EL (cell line): Measurements from ENCODE around the gene SMIM21.
A peak's percentile ranks its signal among the peaks of the same experiment; 100 is the strongest.

Experiments used
- DNase-seq: peaks from one replicate; pipeline ENCODE4 v3.0.0-alpha.2; 2016

Gene SMIM21

GRCh38 chr18:75427603-75428002, at the start of gene SMIM21:
Gene SMIM21, minus strand, starts transcription at chr18:75427703. Its CDS starts 140 bp downstream, at chr18:75427563.
- DNase-seq, result no peak

DNA sequence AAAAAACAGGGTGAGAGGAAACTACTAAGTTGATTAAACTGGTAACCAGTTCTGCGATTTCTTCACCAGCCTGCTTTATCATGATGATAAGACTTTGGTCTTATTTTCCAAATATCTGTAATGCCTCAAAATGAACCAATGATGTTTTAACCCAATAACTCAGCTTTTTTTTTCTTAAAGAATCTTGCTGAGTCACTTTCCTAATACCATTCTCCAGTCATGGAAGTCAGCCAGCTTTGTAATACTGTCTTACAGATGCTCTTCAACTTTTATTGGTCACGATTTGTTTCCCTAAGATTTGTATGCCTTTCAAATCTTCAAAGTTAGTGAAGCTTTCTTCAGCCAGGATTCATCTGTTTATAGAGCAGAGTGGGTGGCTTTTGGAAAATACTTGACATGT, 47.7 kb upstream of the SMIM21 start:
- peak; percentile 86 for DNase-seq

DNA sequence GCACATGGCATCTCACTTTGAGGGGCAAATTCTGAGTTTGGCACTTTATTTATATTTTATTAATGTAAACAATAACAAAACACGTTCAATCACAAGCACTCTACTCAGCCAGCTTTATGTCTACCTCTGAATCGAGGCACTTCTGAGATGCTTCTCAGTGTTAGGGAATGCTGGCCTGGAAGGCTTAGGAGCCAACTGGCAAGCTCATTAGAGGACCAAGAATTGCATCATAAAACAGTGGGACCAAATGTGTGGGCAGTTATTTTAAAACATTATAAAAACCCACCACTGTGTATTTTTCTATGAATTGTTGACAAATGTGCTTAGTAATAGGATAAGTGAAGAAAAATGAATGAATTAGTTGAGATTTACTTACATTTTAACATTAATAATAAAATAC, 46.8 kb upstream of the SMIM21 start:
- no peak for DNase-seq

- no peak for DNase-seq
These were observed 45.8 kb upstream of the SMIM21 start for GRCh38 chr18:75473316-75473715.

GRCh38 chr18:75472906-75473305, 45.4 kb upstream of the SMIM21 start:
- no peak for DNase-seq

- no peak for DNase-seq
These were observed 44.9 kb upstream of the SMIM21 start for GRCh38 chr18:75472396-75472795.

- no peak for DNase-seq
These were observed 44.3 kb upstream of the SMIM21 start for GRCh38 chr18:75471850-75472249.

DNA sequence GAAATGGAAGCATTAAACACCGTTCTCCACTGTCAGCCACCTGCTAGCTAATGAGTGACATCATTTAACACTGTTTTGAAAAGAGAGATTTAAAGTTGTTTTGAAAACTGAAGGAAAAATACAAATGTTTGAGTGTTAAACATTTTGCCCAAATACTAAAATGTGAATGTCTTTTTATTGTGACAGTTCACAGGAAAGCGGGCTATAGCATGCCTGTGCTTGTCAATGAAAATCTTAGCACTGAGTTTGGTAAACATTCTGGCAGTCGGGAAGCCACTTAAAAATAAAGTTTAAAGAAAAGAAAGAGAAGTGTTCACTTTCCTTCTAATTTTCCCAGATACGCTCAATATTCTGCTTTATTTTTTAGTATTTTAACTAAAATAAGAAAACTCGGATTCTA, 40.3 kb upstream of the SMIM21 start:
- DNase-seq, result no peak

GRCh38 chr18:75467281-75467795, 39.8 kb upstream of the SMIM21 start:
- no peak for DNase-seq

DNA sequence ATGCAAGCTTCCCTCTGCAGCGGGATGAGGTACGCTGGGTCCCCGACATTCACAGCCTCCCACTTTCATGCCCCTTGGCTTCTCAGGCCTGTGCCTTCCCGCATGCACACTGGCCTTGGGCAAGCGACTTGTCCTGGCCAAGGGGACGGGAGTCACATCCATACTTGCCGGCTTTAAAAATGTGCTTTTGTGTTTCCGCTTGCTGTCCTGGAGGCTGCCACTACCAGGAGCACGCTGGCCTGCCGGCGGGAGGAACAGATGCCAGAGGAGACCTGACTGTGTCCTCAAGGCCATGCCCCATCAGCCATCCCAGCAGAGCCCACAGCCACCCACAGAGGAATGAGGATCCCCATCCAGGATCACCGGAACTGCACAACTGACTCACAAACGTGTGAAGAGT, 36.9 kb upstream of the SMIM21 start:
- no peak for DNase-seq

GRCh38 chr18:75462178-75462832, 34.8 kb upstream of the SMIM21 start:
- no peak for DNase-seq

DNA sequence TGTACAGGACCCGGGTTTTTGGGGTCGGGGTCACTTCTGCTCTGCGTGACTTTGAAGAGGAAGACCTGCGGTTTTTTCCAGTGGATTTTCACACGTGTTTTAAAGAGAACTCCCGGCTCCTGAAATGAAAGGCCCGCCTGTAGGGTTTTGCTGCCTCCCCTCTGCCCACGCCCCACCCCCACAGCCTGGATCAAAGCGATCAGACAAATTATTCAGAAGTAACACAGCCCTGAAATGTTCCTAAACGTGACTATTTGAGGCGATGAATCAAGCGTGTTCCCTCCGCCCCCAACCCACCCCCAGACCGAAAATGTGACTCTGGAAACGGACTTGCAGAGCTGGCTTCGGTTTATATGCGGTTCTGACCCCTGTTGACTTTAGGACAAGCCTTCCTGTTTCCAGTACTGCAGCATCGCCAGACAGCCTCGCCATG, 28.7 kb upstream of the SMIM21 start:
- no peak for DNase-seq

DNA sequence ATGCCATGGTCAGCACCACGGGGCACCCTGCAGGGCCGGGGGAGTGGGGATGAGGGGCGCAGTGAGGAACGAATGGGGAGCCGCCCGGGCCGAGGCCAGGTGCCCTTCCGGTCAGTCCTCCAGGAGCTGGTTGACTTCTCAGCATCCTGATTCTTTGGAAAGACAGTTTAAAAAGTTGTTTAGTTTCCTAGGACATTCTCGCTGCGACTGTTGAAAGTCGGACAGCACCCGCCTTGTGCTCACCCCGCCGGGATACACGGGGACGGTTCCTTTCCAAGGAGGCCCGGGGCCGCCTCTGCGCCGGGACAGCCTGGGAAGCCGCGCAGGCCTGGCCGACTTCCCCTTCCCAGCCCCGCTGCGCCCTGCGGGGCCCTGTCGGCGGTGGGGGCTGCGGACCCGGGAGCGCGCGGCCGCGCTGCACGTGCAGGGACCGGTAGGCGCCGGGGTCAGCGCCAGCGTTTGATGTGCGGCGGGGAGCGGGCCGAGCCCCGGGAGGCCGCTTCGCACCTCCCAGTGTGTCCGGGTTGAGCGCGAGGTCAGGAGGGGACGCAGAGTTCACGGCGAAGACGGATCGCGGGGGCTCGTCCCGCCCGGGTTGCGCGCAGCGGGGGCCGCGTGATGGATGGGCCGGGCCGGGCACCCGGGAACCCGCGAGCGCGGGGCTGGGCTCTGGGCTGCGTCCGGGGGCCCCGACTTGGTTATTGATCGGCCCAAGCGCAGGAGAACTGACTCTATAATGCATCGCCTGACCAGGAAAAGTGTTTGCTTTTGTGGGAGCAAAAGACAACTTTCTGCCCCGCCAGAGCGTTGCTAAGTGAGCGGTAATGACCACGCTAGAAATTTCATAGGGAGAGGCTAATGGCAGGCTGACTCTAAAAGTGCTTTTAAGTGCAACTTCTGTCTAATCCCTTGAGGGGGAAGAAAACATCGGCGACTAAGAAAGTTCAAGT, 28.0 kb upstream of the SMIM21 start:
- DNase-seq, result peak; percentile 26

GRCh38 chr18:75454022-75454795, 26.7 kb upstream of the SMIM21 start:
- no peak for DNase-seq

GRCh38 chr18:75450906-75451305, 23.4 kb upstream of the SMIM21 start:
- DNase-seq, result no peak

GRCh38 chr18:75441896-75442295, 14.4 kb upstream of the SMIM21 start:
- no peak for DNase-seq

GRCh38 chr18:75439348-75439747, 11.8 kb upstream of the SMIM21 start:
- no peak for DNase-seq

DNA sequence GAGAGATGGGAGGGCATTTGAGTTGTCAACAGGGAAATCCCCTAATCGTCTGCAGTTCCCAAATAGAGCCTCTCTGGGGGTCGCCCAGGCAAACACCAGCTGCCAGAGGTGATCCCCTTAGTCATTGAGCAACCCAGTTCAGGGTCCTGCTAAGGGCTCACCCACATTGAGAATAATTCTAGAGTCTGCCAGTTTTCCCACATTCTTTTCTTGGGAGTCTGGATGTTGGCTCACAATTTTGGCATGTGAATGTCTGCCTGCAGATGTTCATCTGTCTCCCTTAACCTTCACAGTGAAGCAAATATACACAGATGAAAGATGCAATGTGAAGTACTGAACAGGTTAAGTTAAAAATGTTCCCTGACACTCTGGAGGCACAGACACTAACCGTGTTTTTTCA, 11.4 kb upstream of the SMIM21 start:
- peak; percentile 13 for DNase-seq

- DNase-seq, result no peak
These were observed 10.5 kb upstream of the SMIM21 start for GRCh38 chr18:75437979-75438378.

DNA sequence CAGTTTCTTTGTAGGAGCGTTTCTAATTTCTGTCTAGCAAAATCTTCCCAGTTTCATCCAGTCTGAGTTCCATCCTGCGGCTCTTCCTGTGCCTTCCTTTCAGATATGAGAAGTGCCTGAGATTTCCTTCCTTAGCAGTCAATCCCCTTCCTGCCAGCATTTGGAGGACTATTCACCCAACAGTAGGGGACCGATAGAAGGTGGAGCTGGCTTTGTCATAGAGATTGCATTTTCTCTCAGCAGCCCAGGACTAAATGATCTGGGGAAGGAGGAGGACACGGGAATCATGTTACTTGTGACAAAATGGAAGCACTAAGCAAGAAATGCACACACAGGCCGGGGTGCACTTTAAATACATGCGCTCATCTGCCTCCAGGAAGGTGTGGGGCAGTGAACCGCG, 5.6 kb upstream of the SMIM21 start:
- DNase-seq, result no peak

GRCh38 chr18:75429975-75430374, 2.5 kb upstream of the SMIM21 start:
- no peak for DNase-seq

DNA sequence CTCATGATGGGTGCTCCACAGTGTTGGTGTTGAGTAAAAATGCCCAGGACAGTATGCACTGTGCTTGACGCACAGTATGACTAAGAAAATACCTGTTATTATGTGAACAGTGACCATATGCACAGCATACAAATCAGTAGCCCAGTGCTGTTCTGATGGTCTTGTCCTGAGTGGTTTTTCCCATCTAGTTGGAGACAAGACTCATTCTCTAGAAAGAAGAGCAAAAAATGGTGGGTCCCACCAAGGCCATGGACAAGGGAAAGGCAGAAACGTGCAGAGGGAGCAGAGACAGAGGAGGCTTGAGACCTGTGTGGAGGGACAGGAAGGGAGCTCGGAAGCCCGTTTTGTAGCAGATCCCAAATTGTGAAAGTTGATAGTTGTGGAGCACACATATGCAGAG, 987 bp upstream of the SMIM21 start:
- no peak for DNase-seq

DNA sequence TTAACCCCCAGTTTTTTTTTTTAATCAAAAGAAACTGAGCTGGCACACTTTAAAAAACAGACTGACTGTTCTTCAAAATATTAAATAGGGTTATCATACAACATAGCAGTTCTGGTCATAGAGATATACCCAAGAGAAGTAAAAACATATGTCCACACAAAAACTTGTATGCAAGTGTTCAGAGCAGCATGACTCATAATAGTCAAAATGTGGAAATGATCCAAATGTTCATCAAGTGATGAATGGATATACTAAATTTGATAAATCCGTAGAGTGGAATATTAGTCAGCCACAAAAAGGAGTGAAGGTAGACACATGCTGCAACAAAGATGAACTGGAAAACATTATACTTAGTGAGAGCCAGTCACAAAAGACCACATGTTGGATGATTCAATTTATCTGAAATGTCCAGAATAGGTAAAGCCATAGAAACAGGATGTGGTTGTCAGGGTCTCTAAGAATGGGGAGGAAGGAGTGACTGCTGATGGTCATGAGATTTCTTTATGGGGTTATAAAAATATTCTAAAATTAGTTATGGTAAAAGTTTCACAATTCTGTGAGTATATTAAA, 5.1 kb downstream of the SMIM21 start:
- DNase-seq, result no peak
